Transverse colon (tissue), 4 donors: Measurements from ENCODE around the gene LDHD. TPM values are rescaled to one million over a fixed set of nuclear protein-coding genes. Genes with fewer than 3 reads are reported as not detected.

ENCODE experiments used
- DNase-seq: peaks from one replicate; pipeline ENCODE4 v3.0.0-alpha.2; 2019
- H3K27ac ChIP-seq, 4 donors: fragments of 200-600 bp; sonication (generic); 2 replicates each; pipeline ENCODE4 v1.5.1; 2016 to 2018; ENCODE audit warnings: inconsistent platforms in 4 of 4
- H3K27me3 ChIP-seq: fragments of 200-600 bp; sonication (generic); 2 replicates; pipeline ENCODE4 v1.5.1; 2017; ENCODE audit warnings: inconsistent platforms
- H3K36me3 ChIP-seq, 4 donors: fragments of 200-600 bp; sonication (generic); 2 replicates each; pipeline ENCODE4 v1.5.1; 2017 to 2019; ENCODE audit warnings: inconsistent platforms in 4 of 4
- H3K4me1 ChIP-seq, 4 donors: fragments of 200-600 bp; sonication (generic); 2 replicates each; pipeline ENCODE4 v1.5.1; 2017 to 2020; ENCODE audit warnings: inconsistent platforms in 4 of 4
- H3K4me3 ChIP-seq, 4 donors: fragments of 200-600 bp; sonication (generic); 1 replicate in 1 of 4; 2 replicates in 3 of 4; pipeline versions ENCODE4 v1.5.1 to v1.6.1; 2017 to 2019; ENCODE audit warnings: inconsistent platforms in 4 of 4
- H3K9me3 ChIP-seq, 2 donors: fragments of 200-600 bp; sonication (generic); 2 replicates each; pipeline ENCODE4 v1.5.1; 2017 to 2019; ENCODE audit warnings: inconsistent platforms in 2 of 2
- CTCF ChIP-seq, 5 experiments: fragments of 200-600 bp in 3 of 5; fragments of 450-650 bp in 2 of 5; sonication (generic) in 3 of 5; IDR thresholded peaks; 1 replicate in 2 of 5; 2 replicates in 3 of 5; pipeline ENCODE4 v1.5.1; 2016 to 2017; ENCODE audit warnings: antibody characterized with exemption in 5 of 5, inconsistent platforms in 3 of 5, mild to moderate bottlenecking in 2 of 5, moderate library complexity in 1 of 5
- EP300 ChIP-seq: sonication (generic); formaldehyde crosslinking; IDR thresholded peaks from one replicate; pipeline ENCODE4 v1.6.1; 2017; ENCODE audit warnings: antibody characterized with exemption, low read depth
- POLR2A ChIP-seq: fragments of 450-650 bp; IDR thresholded peaks from one replicate; pipeline ENCODE4 v1.6.1; 2016; ENCODE audit warnings: antibody characterized with exemption, mild to moderate bottlenecking, moderate library complexity
- POLR2AphosphoS5 ChIP-seq, 3 donors: sonication (generic); formaldehyde crosslinking; IDR thresholded peaks; one replicate each; pipeline ENCODE4 v1.6.1; 2016; ENCODE audit warnings: antibody characterized with exemption in 3 of 3
- WGBS, 2 donors: methylation state at CpG; one replicate each; pipeline ENCODE4 v1.1.5; 2018; ENCODE audit warnings: low coverage in 1 of 2; 5-methylcytosine and 5-hydroxymethylcytosine counted together
- in situ Hi-C, 4 donors: fragments of 200-750 bp; cut with MboI; loops; one replicate each; pipeline versions ENCODE4 v1.15.0 to v1.15.1; 2017; ENCODE audit warnings: low sequenced_read_pairs in 3 of 4, low pct_ligation_motif_present in 1 of 4, low pct_unique_long_range_greater_than_20kb in 1 of 4
- intact Hi-C: fragments of 100-400 bp; cut with DNase I; formaldehyde crosslinking; loops from one replicate; pipeline ENCODE4 v1.15.1; 2023; ENCODE audit warnings: low total_unique reads
- total RNA-seq, 4 donors: library from RNA; depleted of rRNA; stranded (reverse); fragments of >200 nt; gene quantifications; one replicate each; pipeline ENCODE4 v1.1.0, GENCODE V29; 2016

LDHD gene
- total RNA-seq, 4 donors from 2014 or later, result 38.4 to 198 (median 104) TPM

DNA sequence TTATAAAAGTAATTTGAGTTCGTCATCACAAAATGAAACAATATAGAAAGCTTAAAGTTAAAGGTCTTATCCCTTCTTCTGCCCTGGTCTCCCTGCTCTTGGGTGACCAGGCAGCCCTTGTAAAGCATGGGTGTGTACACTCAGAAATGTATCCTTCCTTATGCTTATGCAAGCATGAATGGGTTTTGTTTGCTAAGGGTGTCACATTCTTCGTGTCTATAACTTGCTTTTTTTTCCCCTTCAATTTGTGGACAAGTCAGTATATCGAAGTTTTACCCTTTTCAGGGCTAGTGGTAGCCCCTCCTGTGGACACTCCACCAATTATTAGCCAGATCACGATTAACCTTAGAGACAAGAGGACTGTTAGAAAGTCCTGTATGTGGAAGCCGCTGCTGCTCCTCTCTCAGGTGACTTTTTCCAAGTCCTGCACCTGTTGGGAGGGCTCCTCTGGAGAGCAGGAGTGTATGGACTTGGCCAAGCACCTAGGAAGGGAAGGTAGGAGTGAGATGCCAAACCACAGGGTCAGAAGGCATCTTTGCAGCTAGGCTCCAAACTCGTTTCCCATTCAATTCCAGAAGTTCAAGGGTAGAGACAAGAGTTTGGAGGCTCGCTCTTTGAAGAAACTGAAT is 50.9 kb downstream of the LDHD start:
- intact Hi-C loops, result no loop called here
- H3K27me3 ChIP-seq, result no peaks in the 10 kb centered on the region
- DNase-seq, result peak; percentile 53
- peak in 2 of 3 donors; percentile 49 to 64 for TF ChIP-seq POLR2AphosphoS5 (IDR thresholded peaks at IDR 0.05)
- peak; percentile 24 for TF ChIP-seq POLR2A
- TF ChIP-seq EP300, result no peak
- no peak for TF ChIP-seq CTCF (IDR thresholded peaks at IDR 0.05)
- H3K27ac ChIP-seq, result peak overlapping the region; percentile 89 to 95 (median 92)
- no peaks in the 10 kb centered on the region for H3K9me3 ChIP-seq
- H3K4me3 ChIP-seq, result peak overlapping the region in 2 of 4 donors; percentile 3 to 17
- peaks cover 28 to 78% (median 50%) of the 10 kb centered on the region in 4 donors for H3K4me1 ChIP-seq
- no peaks in the 10 kb centered on the region for H3K36me3 ChIP-seq
- WGBS, 2 donors, result 43 to 59% methylated on average over 6 to 7 of the region's 7 CpGs
- in situ Hi-C loops, result no loop called here

DNA sequence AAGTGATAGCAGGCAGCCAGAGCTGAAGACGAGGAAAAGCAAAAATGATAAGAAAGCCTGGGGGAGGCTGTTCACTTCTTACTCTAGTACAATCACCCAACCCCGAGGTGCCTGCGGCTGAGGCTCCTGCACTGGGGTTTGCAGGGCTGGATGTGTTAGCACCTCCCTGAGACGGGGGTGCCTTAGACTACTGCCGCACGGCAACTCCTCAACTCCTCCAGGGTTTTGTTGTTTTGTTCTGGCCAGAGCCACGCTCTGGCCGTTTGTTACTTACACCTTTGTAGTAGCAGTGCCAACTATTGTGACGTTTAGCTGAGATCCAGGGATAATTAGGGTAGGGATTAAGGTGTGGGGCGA is 51.5 kb downstream of the LDHD start:
- Histone ChIP-seq H3K9me3 (no peaks in the 10 kb centered on the region), H3K27ac (peak overlapping the region; percentile 89 to 95 (median 92)), H3K4me3 (peak overlapping the region in 2 of 4 donors; percentile 3 to 17), H3K4me1 (peaks cover 23 to 73% (median 46%) of the 10 kb centered on the region in 4 donors), H3K27me3 (no peaks in the 10 kb centered on the region), H3K36me3 (no peaks in the 10 kb centered on the region)
- TF ChIP-seq POLR2A (no peak), EP300 (no peak), POLR2AphosphoS5 (IDR thresholded peaks at IDR 0.05) (no peak), CTCF (IDR thresholded peaks at IDR 0.05) (no peak)
- in situ Hi-C loops (no loop called here), intact Hi-C loops (no loop called here)
- 44 to 67% methylated on average over 4 to 10 of the region's 10 CpGs for WGBS, 2 donors
- DNase-seq, result peak; percentile 41

GRCh38 chr16:75064403-75065148 is 52.0 kb downstream of the LDHD start:
- WGBS, 2 donors, result 25 to 35% methylated on average over 10 to 15 of the region's 15 CpGs
- Histone ChIP-seq H3K9me3 (no peaks in the 10 kb centered on the region), H3K27ac (peak overlapping the region; percentile 89 to 95 (median 92)), H3K4me3 (peak overlapping the region in 2 of 4 donors; percentile 13 to 17), H3K4me1 (peaks cover 18 to 68% (median 41%) of the 10 kb centered on the region in 4 donors), H3K36me3 (no peaks in the 10 kb centered on the region), H3K27me3 (no peaks in the 10 kb centered on the region)
- intact Hi-C loops (no loop called here), in situ Hi-C loops (no loop called here)
- peak; percentile 69 for DNase-seq
- TF ChIP-seq EP300 (no peak), POLR2AphosphoS5 (IDR thresholded peaks at IDR 0.05) (peak in 2 of 3 donors; percentile 19 to 55), POLR2A (peak; percentile 42)

GRCh38 chr16:75063549-75064088 is 53.0 kb downstream of the LDHD start:
- Histone ChIP-seq H3K36me3 (no peaks in the 10 kb centered on the region), H3K4me3 (no peak overlapping the region), H3K27me3 (no peaks in the 10 kb centered on the region), H3K4me1 (peaks cover 17 to 69% (median 41%) of the 10 kb centered on the region in 4 donors), H3K9me3 (no peaks in the 10 kb centered on the region), H3K27ac (peak overlapping the region; percentile 89 to 95 (median 92))
- intact Hi-C loops (no loop called here), in situ Hi-C loops (no loop called here)
- WGBS, 2 donors, result 65 to 88% methylated on average over 4 to 8 of the region's 8 CpGs
- TF ChIP-seq EP300 (no peak), CTCF (IDR thresholded peaks at IDR 0.05) (no peak), POLR2A (no peak), POLR2AphosphoS5 (IDR thresholded peaks at IDR 0.05) (no peak)
- no peak for DNase-seq
